GM19395 (cell line): ENCODE data around the gene RGP1.

Experiments used
- ATAC-seq: cut with Tn5 transposase; IDR thresholded peaks from one replicate; pipeline ENCODE4 v1.9.1; 2021; ENCODE audit warnings: mild to moderate bottlenecking, moderate library complexity; ENCODE audit not compliant: unreplicated experiment

RGP1 gene

DNA sequence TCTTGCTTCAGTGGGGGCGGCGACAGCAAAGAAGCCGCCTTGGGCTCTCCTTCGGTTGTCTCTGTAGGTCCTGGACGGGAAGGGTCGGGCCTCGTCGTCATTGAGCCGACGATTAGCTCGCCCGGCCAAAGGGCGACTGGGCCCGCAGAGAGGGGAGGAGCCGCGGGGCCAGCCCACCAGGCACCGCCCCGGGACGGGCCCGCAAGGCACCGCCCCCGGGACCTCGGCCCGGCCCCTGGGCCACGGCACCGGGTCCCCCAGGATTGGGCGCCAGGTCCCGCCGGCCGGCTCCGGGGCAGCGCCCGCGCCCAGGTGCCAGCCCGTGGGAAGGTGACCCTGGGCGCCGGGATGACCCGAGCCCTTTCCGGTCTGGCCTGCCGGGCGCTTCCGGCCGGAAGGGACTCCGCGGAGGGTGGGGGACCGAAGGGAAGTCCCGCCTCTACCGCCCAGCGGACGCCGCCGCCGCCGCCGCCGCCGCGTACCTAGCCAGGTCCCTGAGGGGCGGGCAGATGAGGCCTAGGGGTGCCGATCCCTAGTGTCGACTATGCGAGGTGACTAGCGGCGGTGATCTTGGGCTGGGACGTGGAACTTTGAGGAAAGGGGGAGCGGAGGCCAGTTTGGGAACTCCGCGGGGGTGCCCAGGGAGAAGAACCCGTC lies at the start of gene RGP1, which contains the start of gene GBA2:
RGP1 (plus strand) TSS at position 430 of the 657 bp plus-strand sequence. CDS start 469 bp downstream, outside the sequence.
GBA2 (minus strand) TSS at position 371 of the 657 bp plus-strand sequence. CDS start 524 bp downstream, outside the sequence.
- peak; percentile 78 for ATAC-seq

DNA sequence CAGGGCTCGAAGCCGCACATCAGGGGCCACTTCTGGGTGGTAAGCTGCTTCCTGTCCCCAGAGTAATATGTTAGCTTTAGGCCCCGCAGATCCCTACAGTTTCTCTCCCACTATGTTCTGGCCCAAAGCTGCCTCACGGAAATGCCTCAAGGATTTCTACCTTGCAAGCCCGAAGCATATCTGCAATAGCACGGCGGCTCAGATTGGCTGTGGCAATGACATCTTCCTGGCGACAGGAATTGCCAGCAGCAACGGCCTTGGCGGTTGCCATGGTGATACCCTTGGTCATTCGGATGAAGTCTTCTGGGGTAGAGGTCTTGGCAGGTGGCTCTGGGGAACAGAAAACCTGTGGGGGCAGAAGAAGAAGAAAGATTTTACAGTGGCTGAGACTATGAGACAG lies 49.1 kb upstream of the RGP1 start:
- ATAC-seq, result no peak

GRCh38 chr9:35700942-35701341 lies 48.1 kb upstream of the RGP1 start:
- no peak for ATAC-seq

GRCh38 chr9:35702696-35703095 lies 46.4 kb upstream of the RGP1 start:
- ATAC-seq, result no peak

DNA sequence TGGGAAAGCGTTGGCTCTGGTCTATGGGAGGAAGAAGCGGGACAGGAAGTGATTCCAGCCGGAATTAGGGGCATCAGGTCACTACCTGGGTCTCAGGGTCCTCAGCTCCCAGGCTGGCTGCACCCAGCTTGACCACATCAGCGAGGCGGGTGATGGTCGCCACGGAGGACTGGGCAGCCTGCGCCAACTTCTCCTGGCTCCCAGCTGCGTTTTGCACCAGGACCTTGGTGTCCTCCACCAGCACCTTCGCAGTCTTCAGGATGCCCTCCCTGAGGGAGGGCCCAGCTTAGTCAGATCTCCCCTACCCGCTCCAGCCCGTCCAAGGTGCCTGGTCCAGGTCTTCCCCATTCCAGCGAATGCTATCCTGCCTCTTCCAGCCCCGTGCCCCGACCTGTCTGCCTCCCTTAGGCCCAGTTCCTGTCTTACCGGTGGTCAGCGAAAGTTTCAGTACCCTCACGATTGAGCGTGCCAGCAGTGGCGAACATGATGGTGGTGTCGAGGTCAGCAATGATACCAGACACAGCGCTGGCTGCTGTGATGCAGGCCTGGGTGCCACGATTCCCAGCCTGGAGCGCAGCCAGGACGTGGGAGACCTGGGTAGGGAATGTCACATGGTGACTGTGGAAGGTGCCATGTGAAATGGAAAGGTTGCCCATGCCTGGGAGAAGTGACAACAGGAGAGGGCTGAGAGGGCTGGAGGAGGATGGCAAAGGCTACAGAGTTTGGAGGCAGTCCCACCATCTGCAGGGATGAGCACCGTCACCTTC lies 45.0 kb upstream of the RGP1 start:
- no peak for ATAC-seq

DNA sequence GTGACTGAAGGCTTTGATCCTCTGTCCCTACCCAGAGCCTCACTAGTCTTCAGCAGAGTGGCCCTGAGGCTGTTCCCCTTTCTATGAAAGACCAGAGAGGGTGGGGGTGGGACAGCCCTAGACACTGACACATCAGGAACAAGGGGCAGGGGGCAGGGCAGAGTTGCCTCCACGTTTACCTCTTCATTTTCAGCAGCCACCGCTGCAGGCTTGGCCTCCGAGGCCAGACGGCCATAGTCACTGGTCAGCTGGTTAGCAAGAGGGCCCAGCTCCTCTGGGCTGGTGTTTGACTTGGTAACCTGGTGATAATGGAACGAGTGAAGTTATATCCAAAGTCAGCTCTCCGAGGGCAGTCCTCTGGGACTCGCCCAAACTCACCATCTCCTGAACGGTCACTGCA lies 43.7 kb upstream of the RGP1 start:
- ATAC-seq, result no peak

DNA sequence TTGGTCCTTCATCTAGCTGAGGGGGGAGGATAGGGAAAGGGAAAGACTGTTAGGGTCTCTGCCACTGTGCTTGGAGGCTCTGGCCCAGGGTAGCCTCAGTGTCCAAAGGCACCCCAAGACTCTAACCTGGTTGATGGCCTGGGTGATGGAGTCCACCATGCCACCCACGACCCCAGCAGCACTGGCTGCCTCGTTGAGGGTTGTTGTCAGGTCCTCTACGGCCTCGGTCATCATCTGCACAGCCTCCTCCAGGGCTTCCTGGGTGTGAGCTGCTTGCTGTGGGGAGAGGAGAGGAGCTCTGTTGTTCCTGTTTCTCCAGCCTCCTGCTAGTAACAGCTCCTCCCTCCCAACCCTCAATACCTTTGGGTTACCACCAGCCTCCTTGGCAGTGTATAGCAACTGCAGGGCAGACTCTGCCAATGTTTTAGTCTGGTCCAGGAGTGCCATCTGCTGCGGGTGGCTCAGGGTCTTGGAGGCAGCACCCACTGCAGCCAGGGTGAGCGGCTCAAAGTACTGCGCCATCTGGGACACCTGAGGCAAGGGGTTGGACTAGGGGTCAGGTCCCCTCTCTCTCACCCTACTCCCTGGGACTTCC lies 43.2 kb upstream of the RGP1 start:
- ATAC-seq, result no peak

GRCh38 chr9:35706951-35707350 lies 42.1 kb upstream of the RGP1 start:
- ATAC-seq, result no peak

- no peak for ATAC-seq
Measured at GRCh38 chr9:35708146-35708545, 40.9 kb upstream of the RGP1 start.

GRCh38 chr9:35710818-35711500 lies 38.1 kb upstream of the RGP1 start:
- ATAC-seq, result no peak

DNA sequence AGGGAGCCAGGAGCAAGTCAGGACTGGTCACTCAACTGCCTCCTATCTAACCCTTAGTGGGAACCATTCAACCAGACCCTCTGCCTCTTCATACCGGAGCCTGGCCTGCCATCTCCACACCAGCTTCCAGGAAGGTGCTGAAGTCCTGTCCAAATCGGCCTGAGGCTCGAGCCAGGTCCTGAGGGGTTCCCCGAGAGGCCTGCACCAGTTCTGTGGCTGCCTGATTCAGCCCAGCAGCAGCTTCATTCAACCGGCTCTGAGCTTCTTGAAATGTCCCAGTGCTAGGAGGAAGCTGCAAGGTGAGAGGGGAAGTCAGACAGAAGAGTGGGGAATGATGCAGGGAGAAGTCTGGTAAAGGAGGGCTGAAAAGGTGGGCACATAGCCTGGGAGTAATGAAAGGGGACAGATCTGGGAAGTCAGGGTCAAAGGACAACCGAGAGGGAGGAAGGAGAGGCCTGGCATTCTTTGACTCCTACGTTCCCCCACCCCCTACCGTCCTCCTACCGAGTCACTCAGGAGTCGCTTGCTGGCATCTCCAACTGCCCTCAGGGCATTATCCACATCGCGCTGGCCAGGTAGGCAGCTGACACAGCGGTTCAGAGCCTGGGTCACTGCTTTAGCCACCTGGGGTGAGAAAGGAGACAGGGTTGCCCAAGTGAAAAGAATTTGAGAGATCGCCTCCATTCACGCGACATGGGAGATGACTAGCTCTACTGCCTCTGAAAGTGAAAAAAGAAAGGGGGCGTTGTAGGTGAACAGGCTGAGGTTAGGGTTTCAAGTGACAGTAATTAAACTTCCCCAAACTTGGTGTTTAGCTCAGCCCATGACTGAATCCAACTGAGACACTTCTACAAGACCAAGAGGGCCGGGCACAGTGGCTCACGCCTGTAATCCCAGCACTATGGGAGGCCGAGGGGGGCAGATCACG lies 37.3 kb upstream of the RGP1 start:
- ATAC-seq, result no peak

DNA sequence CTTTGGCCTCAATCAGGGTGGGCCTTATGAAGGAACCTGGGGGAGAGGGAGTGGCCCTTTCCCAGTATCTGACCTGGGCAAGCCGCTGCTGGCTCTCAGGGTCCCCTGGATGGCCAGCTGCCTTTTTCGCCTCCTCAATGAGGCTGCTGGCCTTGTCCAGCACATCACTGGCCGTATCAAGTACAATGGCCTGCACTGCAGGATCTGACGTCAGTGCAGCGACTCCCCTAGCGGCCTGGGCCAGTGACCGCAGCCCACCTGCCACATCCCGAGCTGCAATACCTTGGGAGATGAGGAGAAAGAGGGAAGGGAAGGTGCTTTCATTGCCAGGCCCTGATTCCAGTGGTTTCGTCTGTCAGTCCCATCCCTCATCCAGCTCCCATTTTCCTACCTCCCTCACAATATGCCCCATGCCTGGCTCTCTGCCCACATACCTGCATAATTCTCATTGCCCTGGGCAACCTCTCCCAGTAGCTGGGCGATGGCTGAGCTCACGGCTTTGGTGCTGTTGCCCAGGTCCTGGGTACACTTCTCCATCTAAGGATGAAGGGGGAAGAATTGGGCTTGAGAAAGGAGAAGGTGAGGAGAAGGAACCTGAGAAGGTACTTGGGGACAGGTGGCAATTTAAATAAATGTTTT lies 36.2 kb upstream of the RGP1 start:
- no peak for ATAC-seq

DNA sequence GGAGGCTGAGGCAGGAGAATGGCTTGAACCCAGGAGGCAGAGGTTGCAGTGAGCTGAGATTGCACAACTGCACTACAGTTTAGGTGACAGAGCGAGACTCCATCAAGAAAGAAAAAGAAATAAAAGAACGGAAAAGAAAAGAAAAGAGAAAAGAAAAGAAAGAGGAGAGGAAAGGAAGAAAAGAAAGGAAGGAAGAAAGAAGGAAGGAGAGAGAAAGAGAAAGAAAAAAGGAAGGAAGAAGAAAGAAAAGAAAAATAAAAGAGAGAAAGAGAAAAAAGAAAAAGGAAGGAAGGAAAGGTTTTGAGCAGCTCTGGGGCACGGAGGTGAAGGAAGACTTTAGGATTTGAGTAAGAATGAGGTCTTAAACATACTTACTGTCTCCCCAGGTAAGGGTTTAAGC lies 35.5 kb upstream of the RGP1 start:
- ATAC-seq, result no peak

- no peak for ATAC-seq
Measured at GRCh38 chr9:35714123-35714522, 35.0 kb upstream of the RGP1 start.

GRCh38 chr9:35714579-35715252 lies 34.4 kb upstream of the RGP1 start:
- no peak for ATAC-seq

GRCh38 chr9:35716230-35716629 lies 32.9 kb upstream of the RGP1 start:
- no peak for ATAC-seq

DNA sequence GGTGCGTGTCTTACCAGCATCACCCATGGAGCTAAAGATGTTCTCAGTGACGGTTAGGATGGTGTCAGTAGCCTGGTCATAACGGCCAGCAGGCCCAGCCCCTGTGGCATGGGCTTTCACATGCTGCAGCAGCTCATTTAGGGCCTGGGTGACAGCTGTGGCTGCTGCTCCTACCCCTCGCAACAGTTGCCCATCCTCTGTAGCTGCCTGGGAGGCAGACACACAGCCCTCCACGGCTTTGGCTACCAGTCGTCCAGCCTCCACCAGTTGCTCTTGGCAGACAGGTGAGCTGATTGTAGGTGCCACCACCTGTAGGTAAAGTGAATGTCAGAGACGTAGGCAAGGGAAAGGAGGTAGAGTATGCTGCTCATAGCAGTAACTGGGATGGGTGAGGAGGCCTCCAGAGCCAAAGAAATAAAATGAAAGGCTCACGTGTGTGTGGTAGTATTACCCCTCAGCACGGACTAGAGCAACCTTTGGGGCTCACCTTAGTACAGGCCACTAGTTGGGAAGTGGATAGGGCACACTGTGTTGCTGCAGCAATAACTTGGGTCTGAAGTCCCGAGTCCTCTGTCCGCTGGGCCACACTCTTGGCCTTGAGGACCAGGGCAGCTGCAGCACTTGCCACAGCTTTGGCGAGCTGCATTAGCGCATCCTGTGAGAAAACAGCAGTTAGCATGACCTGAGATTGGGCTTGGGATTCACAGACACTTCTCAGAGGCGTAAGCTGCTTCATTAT lies 31.8 kb upstream of the RGP1 start:
- ATAC-seq, result no peak

- ATAC-seq, result no peak
Measured at GRCh38 chr9:35718721-35719511, 30.2 kb upstream of the RGP1 start.
